Calu3 (cell line): ENCODE measurements around the gene DAB1. TPM values are rescaled to one million over a fixed set of nuclear protein-coding genes. Genes with fewer than 3 reads are reported as not detected.

Experiments
- BruUV-seq: library from RNA; stranded (reverse); fragments of 400-500 nt; replicated peaks from 2 replicates; lab custom pipeline; 2021; lab: Mats Ljungman, UMichigan
- CTCF ChIA-PET: fragments of 300-600 bp; sonication (Branson Sonifier 250); formaldehyde crosslinking; loops from one replicate; lab custom pipeline; 2022; ENCODE audit warnings: antibody characterized with exemption; lab: Charles Lee
- DNase-seq: peaks from one replicate; pipeline ENCODE4 v3.0.0; 2022
- H3K27ac Mint-ChIP-seq: one replicate; pipeline ENCODE4 v1.8.0; 2022; ENCODE audit warnings: mixed read lengths; ENCODE audit not compliant: unreplicated experiment
- H3K27me3 Mint-ChIP-seq: one replicate; pipeline ENCODE4 v1.8.0; 2022; ENCODE audit warnings: mixed read lengths; ENCODE audit not compliant: unreplicated experiment
- H3K36me3 Mint-ChIP-seq: one replicate; pipeline ENCODE4 v1.8.0; 2022; ENCODE audit warnings: mild to moderate bottlenecking, moderate library complexity, mixed read lengths; ENCODE audit not compliant: insufficient read depth, unreplicated experiment
- H3K4me1 Mint-ChIP-seq: one replicate; pipeline ENCODE4 v1.8.0; 2022; ENCODE audit warnings: mild to moderate bottlenecking, low read depth, mixed read lengths; ENCODE audit not compliant: unreplicated experiment
- H3K4me3 Mint-ChIP-seq: one replicate; pipeline ENCODE4 v1.8.0; 2022; ENCODE audit warnings: mild to moderate bottlenecking, low read depth, moderate library complexity, mixed read lengths; ENCODE audit not compliant: unreplicated experiment
- H3K9me3 Mint-ChIP-seq: one replicate; pipeline ENCODE4 v1.8.0; 2022; ENCODE audit warnings: low read depth, mixed read lengths; ENCODE audit not compliant: unreplicated experiment
- CTCF ChIP-seq: fragments of 200-600 bp; IDR thresholded peaks from one replicate; pipeline ENCODE4 v1.8.0; 2022; ENCODE audit warnings: antibody characterized with exemption; ENCODE audit not compliant: unreplicated experiment
- intact Hi-C: fragments of 100-400 bp; cut with micrococcal nuclease; formaldehyde crosslinking; loops from one replicate; pipeline ENCODE4 v1.10.0; 2022; ENCODE audit not compliant: unreplicated experiment
- total RNA-seq: library from RNA; stranded (reverse); gene quantifications from 2 replicates; pipeline ENCODE4 v1.2.3, GENCODE V29; 2022

DAB1 gene
- total RNA-seq, 1 experiment from 2014 or later: not detected

GRCh38 chr1:57393058-57393584 is 30.7 kb downstream of the DAB1 start:
- TF ChIP-seq CTCF: no peak
- no peak for DNase-seq
- Mint-ChIP-seq H3K27me3 (peaks cover 33% of the 10 kb centered on the region), H3K4me1 (no peaks in the 10 kb centered on the region), H3K4me3 (no peak overlapping the region), H3K36me3 (no peaks in the 10 kb centered on the region), H3K9me3 (peaks cover 12% of the 10 kb centered on the region), H3K27ac (no peak overlapping the region)
- intact Hi-C loops: no loop called here
- CTCF ChIA-PET: no interaction called here
- no TSS peak for BruUV-seq

- CTCF ChIA-PET: no interaction called here
- Mint-ChIP-seq H3K27me3 (peaks cover 26% of the 10 kb centered on the region), H3K27ac (no peak overlapping the region), H3K4me1 (no peaks in the 10 kb centered on the region), H3K4me3 (no peak overlapping the region), H3K9me3 (peaks cover 10% of the 10 kb centered on the region), H3K36me3 (no peaks in the 10 kb centered on the region)
- no TSS peak for BruUV-seq
- DNase-seq: no peak
- no peak for TF ChIP-seq CTCF
- intact Hi-C loops: no loop called here
These were observed 38.5 kb downstream of the DAB1 start for GRCh38 chr1:57385336-57385735.

- BruUV-seq: no TSS peak
- no peak for TF ChIP-seq CTCF
- Mint-ChIP-seq H3K36me3 (no peaks in the 10 kb centered on the region), H3K27ac (no peak overlapping the region), H3K4me3 (no peak overlapping the region), H3K4me1 (no peaks in the 10 kb centered on the region), H3K27me3 (peaks cover 23% of the 10 kb centered on the region), H3K9me3 (peaks cover 10% of the 10 kb centered on the region)
- no peak for DNase-seq
- intact Hi-C loops: no loop called here
- CTCF ChIA-PET: no interaction called here
These were observed 39.0 kb downstream of the DAB1 start for GRCh38 chr1:57384901-57385300.

- CTCF ChIA-PET: no interaction called here
These were observed 39.6 kb downstream of the DAB1 start for GRCh38 chr1:57384284-57384683.

More at GRCh38 chr1:57384284-57384683, 39.6 kb downstream of the DAB1 start:
- no TSS peak for BruUV-seq
- peaks cover 10% of the 10 kb centered on the region for H3K9me3 Mint-ChIP-seq
- intact Hi-C loops: no loop called here
- peaks cover 17% of the 10 kb centered on the region for H3K27me3 Mint-ChIP-seq
- no peak overlapping the region for H3K4me3 Mint-ChIP-seq
- TF ChIP-seq CTCF: no peak
- H3K4me1 Mint-ChIP-seq: no peaks in the 10 kb centered on the region
- no peaks in the 10 kb centered on the region for H3K36me3 Mint-ChIP-seq
- DNase-seq: no peak
- no peak overlapping the region for H3K27ac Mint-ChIP-seq
